Activated B cell treated with CpG ODN at 0.5 μM for 24 hours (primary cell): ENCODE data around the gene KCNMA1. TPM values are rescaled to one million over a fixed set of nuclear protein-coding genes. Genes with fewer than 3 reads are reported as not detected.

Experiments used
- ATAC-seq: fragments of 200-7000 bp; cut with Tn5 transposase; one replicate; pipeline ENCODE4 v1.10.0; 2021; ENCODE audit warnings: low read depth, mild to moderate bottlenecking, moderate library complexity
- CTCF ChIA-PET: fragments of 350-600 bp; sonication (Branson Sonifier 250); formaldehyde crosslinking; loops from one replicate; lab custom pipeline; 2021; ENCODE audit warnings: antibody characterized with exemption; lab: Charles Lee
- POLR2A ChIA-PET: fragments of 350-600 bp; sonication (Branson Sonifier 250); formaldehyde crosslinking; loops from one replicate; lab custom pipeline; 2021; ENCODE audit warnings: antibody characterized with exemption; lab: Charles Lee
- DNase-seq: peaks from one replicate; pipeline ENCODE4 v3.0.0; 2022
- H3K27ac Mint-ChIP-seq: one replicate; pipeline ENCODE4 v1.8.0; 2020; ENCODE audit warnings: mixed read lengths
- H3K27me3 Mint-ChIP-seq: one replicate; pipeline ENCODE4 v1.8.0; 2021; ENCODE audit warnings: mixed read lengths
- H3K36me3 Mint-ChIP-seq: one replicate; pipeline ENCODE4 v1.8.0; 2021; ENCODE audit warnings: low read depth, mixed read lengths
- H3K4me1 Mint-ChIP-seq: one replicate; pipeline ENCODE4 v1.8.0; 2021; ENCODE audit warnings: mixed read lengths
- H3K4me3 Mint-ChIP-seq: one replicate; pipeline ENCODE4 v1.8.0; 2020; ENCODE audit warnings: mild to moderate bottlenecking, mixed read lengths
- H3K9me3 Mint-ChIP-seq: one replicate; pipeline ENCODE4 v1.8.0; 2020; ENCODE audit warnings: mixed read lengths
- intact Hi-C: fragments of 100-400 bp; cut with micrococcal nuclease; formaldehyde crosslinking; loops from one replicate; pipeline ENCODE4 v1.15.1; 2024
- total RNA-seq: library from RNA; stranded (reverse); gene quantifications from 2 replicates; pipeline ENCODE4 v1.2.3, GENCODE V29; 2022
- TF ChIP-seq, protein P1 (sequence below): fragments of 200-600 bp; IDR thresholded peaks from one replicate; pipeline ENCODE4 v1.8.0; 2022; ENCODE audit warnings: antibody characterized with exemption, mild to moderate bottlenecking

KCNMA1 gene
- total RNA-seq, 1 donor from 2014 or later, result 3.7 TPM

GRCh38 chr10:77099136-77099535 is 538.5 kb downstream of the KCNMA1 start:
- no peak overlapping the region for H3K27ac Mint-ChIP-seq

DNA sequence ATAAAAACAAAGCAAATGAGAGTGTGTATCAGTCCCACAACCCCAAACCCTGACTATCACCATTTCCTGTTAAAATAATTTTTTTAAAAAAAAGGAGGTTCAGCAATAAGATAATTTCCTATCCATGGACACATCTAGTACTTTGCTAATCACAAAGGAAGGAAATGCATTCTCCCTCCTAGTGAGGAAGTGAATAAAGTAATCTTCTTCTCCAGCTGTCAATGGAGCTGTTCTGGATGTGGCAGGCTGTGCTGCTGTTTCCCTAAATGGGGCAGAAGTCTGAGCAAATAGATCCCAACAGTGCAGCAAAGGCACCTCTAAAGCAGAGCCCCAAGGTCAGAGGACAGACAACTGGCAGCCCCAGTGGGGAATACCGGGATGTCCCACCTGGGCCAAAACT is 540.0 kb downstream of the KCNMA1 start:
- ChIA-PET CTCF (no interaction called here), POLR2A (no interaction called here)
- TF ChIP-seq, protein P1, sequence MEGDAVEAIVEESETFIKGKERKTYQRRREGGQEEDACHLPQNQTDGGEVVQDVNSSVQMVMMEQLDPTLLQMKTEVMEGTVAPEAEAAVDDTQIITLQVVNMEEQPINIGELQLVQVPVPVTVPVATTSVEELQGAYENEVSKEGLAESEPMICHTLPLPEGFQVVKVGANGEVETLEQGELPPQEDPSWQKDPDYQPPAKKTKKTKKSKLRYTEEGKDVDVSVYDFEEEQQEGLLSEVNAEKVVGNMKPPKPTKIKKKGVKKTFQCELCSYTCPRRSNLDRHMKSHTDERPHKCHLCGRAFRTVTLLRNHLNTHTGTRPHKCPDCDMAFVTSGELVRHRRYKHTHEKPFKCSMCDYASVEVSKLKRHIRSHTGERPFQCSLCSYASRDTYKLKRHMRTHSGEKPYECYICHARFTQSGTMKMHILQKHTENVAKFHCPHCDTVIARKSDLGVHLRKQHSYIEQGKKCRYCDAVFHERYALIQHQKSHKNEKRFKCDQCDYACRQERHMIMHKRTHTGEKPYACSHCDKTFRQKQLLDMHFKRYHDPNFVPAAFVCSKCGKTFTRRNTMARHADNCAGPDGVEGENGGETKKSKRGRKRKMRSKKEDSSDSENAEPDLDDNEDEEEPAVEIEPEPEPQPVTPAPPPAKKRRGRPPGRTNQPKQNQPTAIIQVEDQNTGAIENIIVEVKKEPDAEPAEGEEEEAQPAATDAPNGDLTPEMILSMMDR, result no peak
- ATAC-seq (no peak), DNase-seq (no peak)
- Mint-ChIP-seq H3K9me3 (no peaks in the 10 kb centered on the region), H3K4me1 (no peaks in the 10 kb centered on the region), H3K27ac (no peak overlapping the region), H3K27me3 (no peaks in the 10 kb centered on the region), H3K4me3 (no peak overlapping the region), H3K36me3 (no peaks in the 10 kb centered on the region)
- intact Hi-C loops, result no loop called here

More at GRCh38 chr10:77099136-77099535, 538.5 kb downstream of the KCNMA1 start:
- intact Hi-C loops, result no loop called here
- DNase-seq (no peak), ATAC-seq (no peak)
- ChIA-PET POLR2A (no interaction called here), CTCF (no interaction called here)
- no peaks in the 10 kb centered on the region for H3K4me1 Mint-ChIP-seq
- no peaks in the 10 kb centered on the region for H3K36me3 Mint-ChIP-seq
- no peak overlapping the region for H3K4me3 Mint-ChIP-seq
- TF ChIP-seq, protein P1, result no peak
- no peaks in the 10 kb centered on the region for H3K27me3 Mint-ChIP-seq
- no peaks in the 10 kb centered on the region for H3K9me3 Mint-ChIP-seq

DNA sequence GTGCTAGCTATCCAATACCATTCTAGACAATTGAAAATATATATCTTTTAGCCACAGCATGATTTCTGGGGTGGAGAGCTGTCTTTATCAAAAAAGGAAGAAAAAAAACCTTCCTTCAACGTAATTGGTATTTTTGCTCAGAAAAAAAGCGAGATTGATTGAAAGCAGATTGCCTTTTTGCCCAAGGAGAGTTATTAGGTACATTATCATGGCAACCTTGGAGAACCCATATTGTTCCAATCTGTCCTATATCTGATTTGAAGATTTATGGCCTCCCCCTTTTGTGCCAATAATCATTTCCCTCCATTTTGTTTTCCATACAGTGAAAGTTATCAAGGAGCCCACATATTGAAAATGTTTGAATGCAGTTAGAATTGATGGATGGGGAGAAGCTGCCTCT is 544.5 kb downstream of the KCNMA1 start:
- Mint-ChIP-seq H3K27ac (no peak overlapping the region), H3K36me3 (no peaks in the 10 kb centered on the region), H3K9me3 (no peaks in the 10 kb centered on the region), H3K4me1 (no peaks in the 10 kb centered on the region), H3K27me3 (no peaks in the 10 kb centered on the region), H3K4me3 (no peak overlapping the region)
- TF ChIP-seq, protein P1, result no peak
- POLR2A ChIA-PET, result no interaction called here
- no peak for DNase-seq
- intact Hi-C loops, result no loop called here
- no peak for ATAC-seq
- CTCF ChIA-PET, result no interaction called here

DNA sequence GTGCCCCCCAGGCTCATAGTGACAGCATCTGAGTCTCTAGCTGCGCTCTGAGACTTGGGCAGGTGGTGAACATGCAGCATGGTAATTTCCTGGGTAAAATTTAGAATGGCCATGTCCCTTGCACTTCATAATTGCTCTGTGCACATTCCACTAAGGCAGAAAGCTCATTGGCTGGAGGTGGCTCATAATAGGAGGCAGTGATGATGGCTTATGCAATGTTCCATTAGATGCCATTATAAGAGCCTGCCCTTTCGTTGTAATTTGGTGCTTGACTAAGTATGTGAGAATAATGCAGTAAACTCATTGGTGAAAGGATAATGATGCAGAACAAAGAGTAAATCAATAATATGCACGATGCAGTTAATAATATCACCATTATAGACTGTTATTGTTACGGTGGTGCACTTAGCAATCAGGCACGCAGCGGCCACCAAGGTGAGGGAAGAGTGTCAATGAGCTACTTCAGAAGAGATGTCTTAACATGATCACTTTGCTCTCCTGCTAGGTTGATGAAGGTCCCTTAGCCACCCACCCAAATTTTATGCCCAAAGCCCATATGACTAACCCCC is 545.9 kb downstream of the KCNMA1 start:
- no peaks in the 10 kb centered on the region for H3K4me1 Mint-ChIP-seq
- H3K4me3 Mint-ChIP-seq, result no peak overlapping the region
- DNase-seq (no peak), ATAC-seq (no peak)
- POLR2A ChIA-PET, result no interaction called here
- intact Hi-C loops, result no loop called here
- CTCF ChIA-PET, result no interaction called here
- no peak overlapping the region for H3K27ac Mint-ChIP-seq
- no peaks in the 10 kb centered on the region for H3K9me3 Mint-ChIP-seq
- no peaks in the 10 kb centered on the region for H3K36me3 Mint-ChIP-seq
- no peaks in the 10 kb centered on the region for H3K27me3 Mint-ChIP-seq
- TF ChIP-seq, protein P1, result no peak

- no peaks in the 10 kb centered on the region for H3K9me3 Mint-ChIP-seq
- ATAC-seq, result no peak
- H3K36me3 Mint-ChIP-seq, result no peaks in the 10 kb centered on the region
- H3K27ac Mint-ChIP-seq, result no peak overlapping the region
- no peaks in the 10 kb centered on the region for H3K27me3 Mint-ChIP-seq
- no peak overlapping the region for H3K4me3 Mint-ChIP-seq
- POLR2A ChIA-PET, result no interaction called here
- CTCF ChIA-PET, result no interaction called here
- intact Hi-C loops, result no loop called here
- no peaks in the 10 kb centered on the region for H3K4me1 Mint-ChIP-seq
- TF ChIP-seq, protein P1, result no peak
- DNase-seq, result no peak
These were observed 546.9 kb downstream of the KCNMA1 start for GRCh38 chr10:77090381-77091356.
